RWPE1 (cell line): ENCODE results near the gene CDCA8.

ENCODE experiments used
- CTCF ChIA-PET: fragments of 350-600 bp; sonication (Branson Sonifier 250); formaldehyde crosslinking; extraction: SDS; loops from one replicate; lab custom pipeline; 2021; lab: Yijun Ruan, JAX
- POLR2A ChIA-PET: fragments of 400-600 bp; formaldehyde crosslinking; extraction: SDS; loops from one replicate; lab custom pipeline; 2020; ENCODE audit warnings: antibody characterized with exemption; ENCODE audit not compliant: low non-redundant PET; lab: Yijun Ruan, JAX
- DNase-seq: peaks from one replicate; pipeline ENCODE4 v3.0.0; 2012; ENCODE audit warnings: low spot score
- H3K27ac ChIP-seq: fragments of 450-650 bp; 2 replicates; pipeline ENCODE4 v1.5.1; 2017
- CTCF ChIP-seq: fragments of 450-650 bp; conservative IDR thresholded peaks from 2 replicates; pipeline ENCODE4 v1.5.1; 2017; ENCODE audit warnings: low read depth, mild to moderate bottlenecking

The CDCA8 gene

GRCh38 chr1:37653906-37654305, 38.4 kb upstream of the CDCA8 start:
- no peak for TF ChIP-seq CTCF
- no peak overlapping the region for H3K27ac ChIP-seq
- no peak for DNase-seq
- ChIA-PET CTCF (no interaction called here), POLR2A (no interaction called here)

GRCh38 chr1:37655274-37655673, 37.0 kb upstream of the CDCA8 start:
- ChIA-PET CTCF (interaction anchor here (1.7 kb wide), 1 partner anchor 49 kb away, joined by 5 read pairs; no protein-coding TSS in a partner anchor), POLR2A (no interaction called here)
- no peak for TF ChIP-seq CTCF
- H3K27ac ChIP-seq = no peak overlapping the region
- no peak for DNase-seq

- DNase-seq = no peak
- ChIA-PET POLR2A (no interaction called here), CTCF (interaction anchor here (0.6 kb wide), 1 partner anchor 53 kb away, joined by 4 read pairs; no protein-coding TSS in a partner anchor)
- no peak for TF ChIP-seq CTCF
- no peak overlapping the region for H3K27ac ChIP-seq
These were observed 36.3 kb upstream of the CDCA8 start for GRCh38 chr1:37656026-37656425.

GRCh38 chr1:37656881-37657280, 35.4 kb upstream of the CDCA8 start:
- POLR2A ChIA-PET = no interaction called here
- no peak for TF ChIP-seq CTCF
- CTCF ChIA-PET = no interaction called here
- H3K27ac ChIP-seq = no peak overlapping the region
- no peak for DNase-seq

GRCh38 chr1:37657620-37658412, 34.5 kb upstream of the CDCA8 start:
- TF ChIP-seq CTCF = no peak
- ChIA-PET CTCF (no interaction called here), POLR2A (no interaction called here)
- DNase-seq = no peak
- no peak overlapping the region for H3K27ac ChIP-seq

GRCh38 chr1:37658486-37658885, 33.8 kb upstream of the CDCA8 start:
- POLR2A ChIA-PET = no interaction called here
- H3K27ac ChIP-seq = no peak overlapping the region
- no peak for TF ChIP-seq CTCF
- DNase-seq = no peak
- CTCF ChIA-PET = no interaction called here
